ENCODE results near the gene FBXL20.

DNA sequence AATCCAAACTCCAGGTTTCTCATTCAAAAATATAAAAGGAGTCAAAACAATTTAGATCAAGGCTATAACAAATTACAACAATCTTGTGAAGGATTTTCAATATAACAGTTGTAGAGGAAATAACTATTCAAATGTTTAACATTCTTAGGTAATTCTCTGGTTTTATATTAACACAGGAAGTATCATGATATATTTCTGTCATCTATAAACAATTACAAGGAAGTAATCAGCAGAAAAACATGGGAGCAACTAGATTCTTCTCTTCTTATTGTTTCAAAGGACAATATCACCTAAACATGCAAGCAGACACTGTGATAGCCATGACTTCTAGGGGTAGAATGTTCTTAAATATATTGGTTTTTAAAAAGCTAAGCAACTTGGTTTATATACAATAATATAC is 49.9 kb downstream of the FBXL20 start:
- TF ChIP-seq, protein P1, sequence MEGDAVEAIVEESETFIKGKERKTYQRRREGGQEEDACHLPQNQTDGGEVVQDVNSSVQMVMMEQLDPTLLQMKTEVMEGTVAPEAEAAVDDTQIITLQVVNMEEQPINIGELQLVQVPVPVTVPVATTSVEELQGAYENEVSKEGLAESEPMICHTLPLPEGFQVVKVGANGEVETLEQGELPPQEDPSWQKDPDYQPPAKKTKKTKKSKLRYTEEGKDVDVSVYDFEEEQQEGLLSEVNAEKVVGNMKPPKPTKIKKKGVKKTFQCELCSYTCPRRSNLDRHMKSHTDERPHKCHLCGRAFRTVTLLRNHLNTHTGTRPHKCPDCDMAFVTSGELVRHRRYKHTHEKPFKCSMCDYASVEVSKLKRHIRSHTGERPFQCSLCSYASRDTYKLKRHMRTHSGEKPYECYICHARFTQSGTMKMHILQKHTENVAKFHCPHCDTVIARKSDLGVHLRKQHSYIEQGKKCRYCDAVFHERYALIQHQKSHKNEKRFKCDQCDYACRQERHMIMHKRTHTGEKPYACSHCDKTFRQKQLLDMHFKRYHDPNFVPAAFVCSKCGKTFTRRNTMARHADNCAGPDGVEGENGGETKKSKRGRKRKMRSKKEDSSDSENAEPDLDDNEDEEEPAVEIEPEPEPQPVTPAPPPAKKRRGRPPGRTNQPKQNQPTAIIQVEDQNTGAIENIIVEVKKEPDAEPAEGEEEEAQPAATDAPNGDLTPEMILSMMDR (IDR thresholded peaks at IDR 0.05 in 2 of 3, conservative IDR thresholded peaks at IDR 0.05 in 1 of 3; ENCODE audit: insufficient read depth in 2 of 3, low read depth in 1 of 3, low read length in 3 of 3), result no peak
- TF ChIP-seq, protein P2, sequence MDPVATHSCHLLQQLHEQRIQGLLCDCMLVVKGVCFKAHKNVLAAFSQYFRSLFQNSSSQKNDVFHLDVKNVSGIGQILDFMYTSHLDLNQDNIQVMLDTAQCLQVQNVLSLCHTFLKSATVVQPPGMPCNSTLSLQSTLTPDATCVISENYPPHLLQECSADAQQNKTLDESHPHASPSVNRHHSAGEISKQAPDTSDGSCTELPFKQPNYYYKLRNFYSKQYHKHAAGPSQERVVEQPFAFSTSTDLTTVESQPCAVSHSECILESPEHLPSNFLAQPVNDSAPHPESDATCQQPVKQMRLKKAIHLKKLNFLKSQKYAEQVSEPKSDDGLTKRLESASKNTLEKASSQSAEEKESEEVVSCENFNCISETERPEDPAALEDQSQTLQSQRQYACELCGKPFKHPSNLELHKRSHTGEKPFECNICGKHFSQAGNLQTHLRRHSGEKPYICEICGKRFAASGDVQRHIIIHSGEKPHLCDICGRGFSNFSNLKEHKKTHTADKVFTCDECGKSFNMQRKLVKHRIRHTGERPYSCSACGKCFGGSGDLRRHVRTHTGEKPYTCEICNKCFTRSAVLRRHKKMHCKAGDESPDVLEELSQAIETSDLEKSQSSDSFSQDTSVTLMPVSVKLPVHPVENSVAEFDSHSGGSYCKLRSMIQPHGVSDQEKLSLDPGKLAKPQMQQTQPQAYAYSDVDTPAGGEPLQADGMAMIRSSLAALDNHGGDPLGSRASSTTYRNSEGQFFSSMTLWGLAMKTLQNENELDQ (CRISPR knock-in tag; IDR thresholded peaks at IDR 0.05; ENCODE audit: borderline replicate concordance), result no peak
- TF ChIP-seq, protein P3, sequence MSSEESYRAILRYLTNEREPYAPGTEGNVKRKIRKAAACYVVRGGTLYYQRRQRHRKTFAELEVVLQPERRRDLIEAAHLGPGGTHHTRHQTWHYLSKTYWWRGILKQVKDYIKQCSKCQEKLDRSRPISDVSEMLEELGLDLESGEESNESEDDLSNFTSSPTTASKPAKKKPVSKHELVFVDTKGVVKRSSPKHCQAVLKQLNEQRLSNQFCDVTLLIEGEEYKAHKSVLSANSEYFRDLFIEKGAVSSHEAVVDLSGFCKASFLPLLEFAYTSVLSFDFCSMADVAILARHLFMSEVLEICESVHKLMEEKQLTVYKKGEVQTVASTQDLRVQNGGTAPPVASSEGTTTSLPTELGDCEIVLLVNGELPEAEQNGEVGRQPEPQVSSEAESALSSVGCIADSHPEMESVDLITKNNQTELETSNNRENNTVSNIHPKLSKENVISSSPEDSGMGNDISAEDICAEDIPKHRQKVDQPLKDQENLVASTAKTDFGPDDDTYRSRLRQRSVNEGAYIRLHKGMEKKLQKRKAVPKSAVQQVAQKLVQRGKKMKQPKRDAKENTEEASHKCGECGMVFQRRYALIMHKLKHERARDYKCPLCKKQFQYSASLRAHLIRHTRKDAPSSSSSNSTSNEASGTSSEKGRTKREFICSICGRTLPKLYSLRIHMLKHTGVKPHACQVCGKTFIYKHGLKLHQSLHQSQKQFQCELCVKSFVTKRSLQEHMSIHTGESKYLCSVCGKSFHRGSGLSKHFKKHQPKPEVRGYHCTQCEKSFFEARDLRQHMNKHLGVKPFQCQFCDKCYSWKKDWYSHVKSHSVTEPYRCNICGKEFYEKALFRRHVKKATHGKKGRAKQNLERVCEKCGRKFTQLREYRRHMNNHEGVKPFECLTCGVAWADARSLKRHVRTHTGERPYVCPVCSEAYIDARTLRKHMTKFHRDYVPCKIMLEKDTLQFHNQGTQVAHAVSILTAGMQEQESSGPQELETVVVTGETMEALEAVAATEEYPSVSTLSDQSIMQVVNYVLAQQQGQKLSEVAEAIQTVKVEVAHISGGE (CRISPR knock-in tag; IDR thresholded peaks at IDR 0.05), result no peak
- TF ChIP-seq ATF7 (IDR thresholded peaks at IDR 0.05), result no peak
- TF ChIP-seq, protein P4, sequence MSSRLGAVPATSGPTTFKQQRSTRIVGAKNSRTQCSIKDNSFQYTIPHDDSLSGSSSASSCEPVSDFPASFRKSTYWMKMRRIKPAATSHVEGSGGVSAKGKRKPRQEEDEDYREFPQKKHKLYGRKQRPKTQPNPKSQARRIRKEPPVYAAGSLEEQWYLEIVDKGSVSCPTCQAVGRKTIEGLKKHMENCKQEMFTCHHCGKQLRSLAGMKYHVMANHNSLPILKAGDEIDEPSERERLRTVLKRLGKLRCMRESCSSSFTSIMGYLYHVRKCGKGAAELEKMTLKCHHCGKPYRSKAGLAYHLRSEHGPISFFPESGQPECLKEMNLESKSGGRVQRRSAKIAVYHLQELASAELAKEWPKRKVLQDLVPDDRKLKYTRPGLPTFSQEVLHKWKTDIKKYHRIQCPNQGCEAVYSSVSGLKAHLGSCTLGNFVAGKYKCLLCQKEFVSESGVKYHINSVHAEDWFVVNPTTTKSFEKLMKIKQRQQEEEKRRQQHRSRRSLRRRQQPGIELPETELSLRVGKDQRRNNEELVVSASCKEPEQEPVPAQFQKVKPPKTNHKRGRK (tag; IDR thresholded peaks at IDR 0.05), result no peak
- TF ChIP-seq, protein P5, sequence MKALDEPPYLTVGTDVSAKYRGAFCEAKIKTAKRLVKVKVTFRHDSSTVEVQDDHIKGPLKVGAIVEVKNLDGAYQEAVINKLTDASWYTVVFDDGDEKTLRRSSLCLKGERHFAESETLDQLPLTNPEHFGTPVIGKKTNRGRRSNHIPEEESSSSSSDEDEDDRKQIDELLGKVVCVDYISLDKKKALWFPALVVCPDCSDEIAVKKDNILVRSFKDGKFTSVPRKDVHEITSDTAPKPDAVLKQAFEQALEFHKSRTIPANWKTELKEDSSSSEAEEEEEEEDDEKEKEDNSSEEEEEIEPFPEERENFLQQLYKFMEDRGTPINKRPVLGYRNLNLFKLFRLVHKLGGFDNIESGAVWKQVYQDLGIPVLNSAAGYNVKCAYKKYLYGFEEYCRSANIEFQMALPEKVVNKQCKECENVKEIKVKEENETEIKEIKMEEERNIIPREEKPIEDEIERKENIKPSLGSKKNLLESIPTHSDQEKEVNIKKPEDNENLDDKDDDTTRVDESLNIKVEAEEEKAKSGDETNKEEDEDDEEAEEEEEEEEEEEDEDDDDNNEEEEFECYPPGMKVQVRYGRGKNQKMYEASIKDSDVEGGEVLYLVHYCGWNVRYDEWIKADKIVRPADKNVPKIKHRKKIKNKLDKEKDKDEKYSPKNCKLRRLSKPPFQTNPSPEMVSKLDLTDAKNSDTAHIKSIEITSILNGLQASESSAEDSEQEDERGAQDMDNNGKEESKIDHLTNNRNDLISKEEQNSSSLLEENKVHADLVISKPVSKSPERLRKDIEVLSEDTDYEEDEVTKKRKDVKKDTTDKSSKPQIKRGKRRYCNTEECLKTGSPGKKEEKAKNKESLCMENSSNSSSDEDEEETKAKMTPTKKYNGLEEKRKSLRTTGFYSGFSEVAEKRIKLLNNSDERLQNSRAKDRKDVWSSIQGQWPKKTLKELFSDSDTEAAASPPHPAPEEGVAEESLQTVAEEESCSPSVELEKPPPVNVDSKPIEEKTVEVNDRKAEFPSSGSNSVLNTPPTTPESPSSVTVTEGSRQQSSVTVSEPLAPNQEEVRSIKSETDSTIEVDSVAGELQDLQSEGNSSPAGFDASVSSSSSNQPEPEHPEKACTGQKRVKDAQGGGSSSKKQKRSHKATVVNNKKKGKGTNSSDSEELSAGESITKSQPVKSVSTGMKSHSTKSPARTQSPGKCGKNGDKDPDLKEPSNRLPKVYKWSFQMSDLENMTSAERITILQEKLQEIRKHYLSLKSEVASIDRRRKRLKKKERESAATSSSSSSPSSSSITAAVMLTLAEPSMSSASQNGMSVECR (CRISPR knock-in tag; IDR thresholded peaks at IDR 0.05), result no peak
